WI38 (cell line): ENCODE results near the gene AKR1C1.
"Not testable (repeated sequence)": the region's sequence is repeated elsewhere in the genome, so short reads cannot be mapped to it uniquely, and the experiment has no call there.

ENCODE experiments used
- H3K4me3 ChIP-seq: 2 replicates; pipeline ENCODE4 v1.5.1; 2011; ENCODE audit warnings: low read depth, mild to moderate bottlenecking, control low read depth, low read length
- TF ChIP-seq, protein P1 (sequence below): IDR thresholded peaks from 2 replicates; pipeline ENCODE4 v1.5.1; 2012; ENCODE audit warnings: low read depth, mild to moderate bottlenecking, control low read depth, low read length

Gene AKR1C1

DNA sequence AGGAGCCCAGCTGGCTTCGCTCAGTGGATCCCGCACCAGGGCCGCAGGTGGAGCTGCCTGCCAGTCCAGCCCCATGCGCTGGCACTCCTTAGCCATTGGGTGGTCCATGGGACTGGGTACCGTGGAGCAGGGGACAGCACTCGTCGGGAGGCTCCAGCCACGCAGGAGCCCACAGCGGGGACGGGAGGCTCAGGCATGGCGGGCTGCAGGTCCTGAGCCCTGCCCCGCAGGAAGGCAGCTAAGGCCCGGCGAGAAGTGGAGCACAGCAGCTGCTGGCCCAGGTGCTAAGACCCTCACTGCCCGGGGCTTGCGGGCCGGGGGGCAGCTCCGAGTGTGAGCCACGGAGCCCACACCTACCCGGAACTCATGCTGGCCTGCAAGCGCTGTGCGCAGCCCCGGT is 25.9 kb upstream of the AKR1C1 start:
- TF ChIP-seq, protein P1, sequence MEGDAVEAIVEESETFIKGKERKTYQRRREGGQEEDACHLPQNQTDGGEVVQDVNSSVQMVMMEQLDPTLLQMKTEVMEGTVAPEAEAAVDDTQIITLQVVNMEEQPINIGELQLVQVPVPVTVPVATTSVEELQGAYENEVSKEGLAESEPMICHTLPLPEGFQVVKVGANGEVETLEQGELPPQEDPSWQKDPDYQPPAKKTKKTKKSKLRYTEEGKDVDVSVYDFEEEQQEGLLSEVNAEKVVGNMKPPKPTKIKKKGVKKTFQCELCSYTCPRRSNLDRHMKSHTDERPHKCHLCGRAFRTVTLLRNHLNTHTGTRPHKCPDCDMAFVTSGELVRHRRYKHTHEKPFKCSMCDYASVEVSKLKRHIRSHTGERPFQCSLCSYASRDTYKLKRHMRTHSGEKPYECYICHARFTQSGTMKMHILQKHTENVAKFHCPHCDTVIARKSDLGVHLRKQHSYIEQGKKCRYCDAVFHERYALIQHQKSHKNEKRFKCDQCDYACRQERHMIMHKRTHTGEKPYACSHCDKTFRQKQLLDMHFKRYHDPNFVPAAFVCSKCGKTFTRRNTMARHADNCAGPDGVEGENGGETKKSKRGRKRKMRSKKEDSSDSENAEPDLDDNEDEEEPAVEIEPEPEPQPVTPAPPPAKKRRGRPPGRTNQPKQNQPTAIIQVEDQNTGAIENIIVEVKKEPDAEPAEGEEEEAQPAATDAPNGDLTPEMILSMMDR = no peak
- no peak overlapping the region for H3K4me3 ChIP-seq

DNA sequence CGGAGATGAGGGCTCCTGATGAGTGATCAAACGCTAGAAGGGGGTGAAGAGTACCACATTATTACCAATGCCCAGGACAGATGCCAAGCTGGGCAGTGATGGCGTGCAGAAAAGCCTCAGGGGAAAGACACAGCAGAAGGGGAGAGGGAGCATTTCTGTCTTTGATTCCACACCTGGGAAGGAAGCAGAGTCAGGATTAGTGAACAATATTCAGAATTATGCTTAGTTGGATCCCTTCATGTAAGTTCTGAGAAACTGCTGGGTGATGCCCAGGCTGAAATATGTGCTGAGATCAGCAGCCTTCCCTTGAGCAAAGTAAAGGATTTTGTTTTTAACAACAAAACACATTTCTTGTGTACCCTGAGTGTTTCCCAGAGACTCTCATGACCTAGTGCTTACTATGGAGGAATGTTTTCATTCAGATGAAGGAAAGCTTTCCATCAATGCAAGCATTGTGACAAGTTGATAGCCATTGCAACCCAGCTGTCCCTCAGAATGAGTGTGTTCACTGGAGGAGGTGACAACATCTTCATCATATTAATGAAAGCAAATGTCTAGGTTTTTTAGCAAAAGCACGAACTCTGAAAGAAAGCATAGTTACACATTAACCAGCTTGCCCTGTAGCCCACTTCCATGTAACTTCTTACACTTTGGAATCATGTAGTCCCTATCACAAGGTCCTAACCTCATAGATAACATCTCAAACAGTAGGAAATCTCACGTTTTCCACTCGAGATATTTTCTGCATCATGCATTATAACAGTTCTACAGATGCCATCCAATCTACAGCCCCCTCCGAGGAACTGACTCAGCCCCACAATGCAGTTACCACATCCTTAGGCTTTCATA is 23.8 kb upstream of the AKR1C1 start:
- H3K4me3 ChIP-seq = no peak overlapping the region
- TF ChIP-seq, protein P1 = no peak

DNA sequence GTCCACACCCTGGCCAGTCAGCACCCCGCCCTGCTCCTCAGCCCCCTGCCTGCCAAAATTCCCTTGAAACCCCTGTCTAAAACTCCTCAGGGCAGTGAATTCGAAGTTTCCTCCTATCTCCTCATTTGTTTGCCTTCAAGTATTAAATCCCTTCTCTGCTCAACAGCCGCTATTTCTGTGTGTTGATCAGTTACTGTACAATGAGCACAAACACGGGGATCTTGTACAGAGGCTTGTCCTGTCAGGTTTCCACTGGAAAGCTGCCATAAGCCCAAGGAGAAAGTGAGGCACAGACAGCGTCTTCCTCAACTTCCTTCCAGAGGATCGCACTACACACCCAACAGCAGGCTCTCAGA is 23.2 kb upstream of the AKR1C1 start:
- not testable (repeated sequence) for H3K4me3 ChIP-seq

DNA sequence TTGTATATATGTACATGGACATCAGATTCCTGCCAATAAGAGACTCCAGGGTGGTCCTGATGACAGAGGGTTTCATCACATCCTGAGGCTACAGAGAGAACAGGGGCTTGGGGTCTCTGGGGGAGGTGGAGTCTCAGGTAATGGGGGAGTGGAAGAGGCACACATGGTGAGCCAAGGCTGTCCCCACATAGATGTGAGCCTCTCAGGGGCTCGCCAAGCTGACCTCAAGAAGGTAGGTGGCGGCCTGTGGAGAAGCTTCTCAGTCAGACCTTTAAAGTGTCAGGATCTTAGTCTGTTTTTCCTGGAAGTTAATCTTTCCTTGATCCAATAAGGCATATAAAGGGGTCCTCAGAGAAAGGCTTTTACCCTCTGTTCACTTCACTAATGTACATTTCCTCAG is 22.3 kb upstream of the AKR1C1 start:
- not testable (repeated sequence) for H3K4me3 ChIP-seq

DNA sequence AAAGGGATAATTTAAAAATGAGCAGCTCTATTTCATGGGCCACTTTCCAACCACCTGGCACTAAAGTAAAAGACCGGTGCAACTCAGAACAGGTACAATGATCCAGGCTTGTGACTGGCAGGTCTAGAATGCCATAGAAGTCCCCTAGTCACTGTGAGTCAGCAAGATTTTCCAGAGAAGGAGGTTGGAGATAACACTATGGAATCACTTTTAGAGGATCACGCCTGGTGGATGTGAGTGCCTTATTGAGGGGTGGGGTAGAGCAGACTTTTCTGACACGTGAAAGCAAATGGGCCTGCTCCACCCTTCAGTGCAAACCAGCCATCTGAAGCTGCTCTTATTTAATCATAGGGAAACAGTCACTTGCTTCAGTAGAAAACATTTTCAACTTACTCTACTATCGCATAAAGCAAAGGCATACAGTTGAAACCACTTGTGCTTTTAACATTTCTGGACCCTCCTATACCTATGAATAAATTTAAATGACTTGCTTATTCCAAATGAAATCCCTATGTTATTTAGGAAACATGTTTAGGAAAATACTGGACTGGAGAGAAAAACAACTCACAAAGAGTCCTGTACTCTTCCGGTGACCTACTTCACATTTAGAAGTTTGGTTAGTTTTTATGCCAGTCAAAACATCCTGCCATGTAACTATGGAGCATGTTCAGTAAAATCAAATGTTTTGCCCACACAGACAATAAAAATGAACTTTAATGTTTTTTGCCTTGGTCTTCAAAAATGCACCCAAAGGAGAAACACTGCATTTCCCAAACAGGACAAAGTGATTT is 21.5 kb upstream of the AKR1C1 start:
- TF ChIP-seq, protein P1 = no peak
- H3K4me3 ChIP-seq = no peak overlapping the region

DNA sequence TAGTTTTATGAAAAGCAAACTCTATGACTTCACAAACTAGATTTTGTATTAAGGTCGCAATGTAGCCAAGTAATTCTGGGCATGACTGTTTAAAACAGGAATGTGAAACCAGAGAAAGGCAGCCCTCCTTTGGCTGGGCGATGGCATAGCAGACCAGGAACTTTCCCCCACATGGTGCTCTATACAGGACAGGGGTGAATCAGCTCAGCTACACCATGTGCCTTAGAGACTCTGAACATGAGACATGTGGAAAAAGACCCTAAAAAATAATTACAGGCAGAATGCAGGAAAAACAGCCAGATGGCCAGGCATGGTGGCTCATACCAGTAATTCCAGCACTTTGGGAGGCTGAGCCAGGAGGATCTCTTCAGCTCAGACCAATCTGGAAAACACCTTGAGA is 20.3 kb upstream of the AKR1C1 start:
- H3K4me3 ChIP-seq = not testable (repeated sequence)

DNA sequence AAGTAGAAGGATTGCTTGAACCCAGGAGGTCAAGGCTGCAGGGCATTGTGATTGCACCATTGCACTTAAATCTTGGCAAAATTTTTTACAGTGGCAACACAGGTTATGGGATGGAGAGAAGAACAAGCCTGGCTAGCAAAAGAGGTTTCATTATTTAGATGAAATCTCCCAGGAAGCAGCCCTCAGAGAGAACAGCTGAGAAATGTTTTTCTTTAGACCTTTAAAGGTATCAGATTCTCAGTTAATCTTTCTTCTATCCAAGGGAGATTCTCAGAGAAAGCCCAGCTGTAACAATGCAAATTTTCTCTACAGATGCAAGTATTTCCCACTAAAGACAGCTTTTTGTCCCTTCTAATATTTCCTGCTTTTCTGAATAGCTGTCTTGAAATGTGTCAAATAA is 19.8 kb upstream of the AKR1C1 start:
- H3K4me3 ChIP-seq = not testable (repeated sequence)

DNA sequence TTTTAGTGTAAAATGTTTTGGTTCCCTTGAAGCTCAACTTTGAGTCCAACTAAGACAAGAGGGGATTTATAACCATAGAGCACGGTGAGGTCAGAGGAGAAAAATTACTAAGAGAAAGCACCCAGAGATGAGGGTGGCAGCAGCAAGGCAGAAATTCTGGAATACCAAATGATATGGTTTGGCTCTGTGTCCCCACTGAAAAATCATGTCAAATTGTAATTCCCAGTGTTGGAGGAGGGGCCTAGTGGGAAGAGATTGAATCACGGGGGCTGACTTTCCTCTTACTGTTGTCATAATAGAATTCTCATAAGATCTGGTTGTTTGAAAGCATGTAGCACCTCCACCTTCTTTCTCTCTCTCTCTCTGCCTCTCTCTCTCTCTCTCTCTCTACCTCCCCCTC is 19.4 kb upstream of the AKR1C1 start:
- no peak overlapping the region for H3K4me3 ChIP-seq
- TF ChIP-seq, protein P1 = no peak

DNA sequence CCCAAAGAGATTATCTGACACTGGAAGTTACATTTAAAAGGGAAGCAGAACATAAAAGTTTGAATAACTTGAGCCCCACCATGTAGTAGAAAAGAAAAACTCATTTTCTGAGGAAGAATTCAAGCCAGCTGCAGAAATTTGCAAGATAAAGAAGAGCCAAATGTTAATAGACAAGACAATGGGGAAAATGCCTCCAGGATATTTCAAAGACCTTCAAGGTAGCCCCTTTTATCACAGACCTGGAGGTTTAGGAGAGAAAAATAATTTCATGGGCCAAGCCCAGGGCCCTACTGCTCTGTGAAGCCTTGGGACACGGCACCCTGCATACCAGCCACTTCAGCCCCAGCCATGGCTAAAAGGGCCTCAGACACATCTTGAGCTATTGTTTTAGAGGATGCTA is 18.4 kb upstream of the AKR1C1 start:
- TF ChIP-seq, protein P1 = no peak
- no peak overlapping the region for H3K4me3 ChIP-seq
